ENCODE data around the gene ACTMAP. TPM values are rescaled to one million over a fixed set of nuclear protein-coding genes. Genes with fewer than 3 reads are reported as not detected.
A peak's percentile ranks its signal among the peaks of the same experiment; 100 is the strongest.

The ACTMAP gene
- total RNA-seq, 1 donor from 2014 or later: 24.6 TPM

- Mint-ChIP-seq H3K36me3 (ENCODE audit: low read depth, unreplicated experiment) (peaks cover 6% of the 10 kb centered on the region), H3K4me3 (ENCODE audit: unreplicated experiment) (peak overlapping the region; percentile 89), H3K27me3 (ENCODE audit: unreplicated experiment) (peaks cover 13% of the 10 kb centered on the region), H3K9me3 (ENCODE audit: unreplicated experiment) (no peaks in the 10 kb centered on the region), H3K4me1 (ENCODE audit: unreplicated experiment) (peaks cover 19% of the 10 kb centered on the region), H3K27ac (ENCODE audit: unreplicated experiment) (peak overlapping the region; percentile 76)
- no peak for TF ChIP-seq CTCF (IDR thresholded peaks at IDR 0.05; ENCODE audit: unreplicated experiment)
- no peak for DNase-seq (ENCODE audit: low spot score)
Measured at GRCh38 chr19:40778706-40779284, 28.5 kb upstream of the ACTMAP start.

- peak; percentile 100 for DNase-seq (ENCODE audit: low spot score)
- H3K4me1 Mint-ChIP-seq (ENCODE audit: unreplicated experiment): peaks cover 19% of the 10 kb centered on the region
- peaks cover 11% of the 10 kb centered on the region for H3K27me3 Mint-ChIP-seq (ENCODE audit: unreplicated experiment)
- no peak for TF ChIP-seq CTCF (IDR thresholded peaks at IDR 0.05; ENCODE audit: unreplicated experiment)
- peak within 1 kb of the TSS; percentile 76 for H3K27ac Mint-ChIP-seq (ENCODE audit: unreplicated experiment)
- H3K9me3 Mint-ChIP-seq (ENCODE audit: unreplicated experiment): no peaks in the 10 kb centered on the region
- peaks cover 6% of the 10 kb centered on the region for H3K36me3 Mint-ChIP-seq (ENCODE audit: low read depth, unreplicated experiment)
- H3K4me3 Mint-ChIP-seq (ENCODE audit: unreplicated experiment): peak within 1 kb of the TSS; percentile 89
Measured at GRCh38 chr19:40777937-40778705, 27.8 kb upstream of the ACTMAP start, which contains the start of gene RAB4B. Gene RAB4B, plus strand, starts transcription at chr19:40778247. Its CDS starts 129 bp downstream, at chr19:40778376.

- H3K27me3 Mint-ChIP-seq (ENCODE audit: unreplicated experiment): peaks cover 9% of the 10 kb centered on the region
Measured at GRCh38 chr19:40777645-40777936, 27.3 kb upstream of the ACTMAP start.

GRCh38 chr19:40776932-40777644 lies 26.8 kb upstream of the ACTMAP start:
- Mint-ChIP-seq H3K9me3 (ENCODE audit: unreplicated experiment) (no peaks in the 10 kb centered on the region), H3K27ac (ENCODE audit: unreplicated experiment) (peak overlapping the region; percentile 76), H3K4me1 (ENCODE audit: unreplicated experiment) (peaks cover 19% of the 10 kb centered on the region), H3K4me3 (ENCODE audit: unreplicated experiment) (peak overlapping the region; percentile 89), H3K27me3 (ENCODE audit: unreplicated experiment) (peaks cover 5% of the 10 kb centered on the region), H3K36me3 (ENCODE audit: low read depth, unreplicated experiment) (peaks cover 3% of the 10 kb centered on the region)
- DNase-seq (ENCODE audit: low spot score): peak; percentile 85
- TF ChIP-seq CTCF (IDR thresholded peaks at IDR 0.05; ENCODE audit: unreplicated experiment): no peak

More at GRCh38 chr19:40777645-40777936, 27.3 kb upstream of the ACTMAP start:
- H3K4me1 Mint-ChIP-seq (ENCODE audit: unreplicated experiment): peaks cover 19% of the 10 kb centered on the region
- no peaks in the 10 kb centered on the region for H3K9me3 Mint-ChIP-seq (ENCODE audit: unreplicated experiment)
- H3K4me3 Mint-ChIP-seq (ENCODE audit: unreplicated experiment): peak overlapping the region; percentile 89
- DNase-seq (ENCODE audit: low spot score): no peak
- H3K36me3 Mint-ChIP-seq (ENCODE audit: low read depth, unreplicated experiment): peaks cover 6% of the 10 kb centered on the region
- H3K27ac Mint-ChIP-seq (ENCODE audit: unreplicated experiment): peak overlapping the region; percentile 76
- TF ChIP-seq CTCF (IDR thresholded peaks at IDR 0.05; ENCODE audit: unreplicated experiment): no peak

All from endothelial cell (in vitro differentiated cells).